AG04449 (cell line): ENCODE data around the gene S1PR2.
"Not testable (repeated sequence)": the region's sequence is repeated elsewhere in the genome, so short reads cannot be mapped to it uniquely, and the experiment has no call there.

Experiments used
- CTCF ChIA-PET: fragments of 350-600 bp; formaldehyde crosslinking; extraction: SDS; loops from one replicate; lab custom pipeline; 2021; ENCODE audit warnings: antibody characterized with exemption; lab: Yijun Ruan, JAX
- POLR2A ChIA-PET: fragments of 400-600, 350-600 bp; formaldehyde crosslinking; extraction: SDS; loops from one replicate; lab custom pipeline; 2020; ENCODE audit warnings: antibody characterized with exemption, inconsistent platforms; lab: Yijun Ruan, JAX
- DNase-seq: peaks from one replicate; pipeline ENCODE4 v3.0.0-alpha.2; 2010; ENCODE audit warnings: low read depth, low spot score
- H3K4me3 ChIP-seq: 2 replicates; pipeline ENCODE4 v1.5.1; 2011; ENCODE audit warnings: low read depth, mild to moderate bottlenecking, control low read depth, low read length
- TF ChIP-seq, protein P1 (sequence below): IDR thresholded peaks from one replicate; pipeline ENCODE4 v1.5.1; 2011; ENCODE audit warnings: mild to moderate bottlenecking, moderate library complexity, low read length, control low read depth, inconsistent platforms; ENCODE audit not compliant: insufficient read depth; ENCODE audit errors: missing control alignments

S1PR2 gene

GRCh38 chr19:10203686-10204085 is 27.4 kb downstream of the S1PR2 start:
- DNase-seq: no peak
- ChIA-PET CTCF (interaction anchor here (1.1 kb wide), 1 partner anchor 25 kb away, joined by 4 read pairs; no protein-coding TSS in a partner anchor), POLR2A (no interaction called here)
- no peak overlapping the region for H3K4me3 ChIP-seq
- TF ChIP-seq, protein P1, sequence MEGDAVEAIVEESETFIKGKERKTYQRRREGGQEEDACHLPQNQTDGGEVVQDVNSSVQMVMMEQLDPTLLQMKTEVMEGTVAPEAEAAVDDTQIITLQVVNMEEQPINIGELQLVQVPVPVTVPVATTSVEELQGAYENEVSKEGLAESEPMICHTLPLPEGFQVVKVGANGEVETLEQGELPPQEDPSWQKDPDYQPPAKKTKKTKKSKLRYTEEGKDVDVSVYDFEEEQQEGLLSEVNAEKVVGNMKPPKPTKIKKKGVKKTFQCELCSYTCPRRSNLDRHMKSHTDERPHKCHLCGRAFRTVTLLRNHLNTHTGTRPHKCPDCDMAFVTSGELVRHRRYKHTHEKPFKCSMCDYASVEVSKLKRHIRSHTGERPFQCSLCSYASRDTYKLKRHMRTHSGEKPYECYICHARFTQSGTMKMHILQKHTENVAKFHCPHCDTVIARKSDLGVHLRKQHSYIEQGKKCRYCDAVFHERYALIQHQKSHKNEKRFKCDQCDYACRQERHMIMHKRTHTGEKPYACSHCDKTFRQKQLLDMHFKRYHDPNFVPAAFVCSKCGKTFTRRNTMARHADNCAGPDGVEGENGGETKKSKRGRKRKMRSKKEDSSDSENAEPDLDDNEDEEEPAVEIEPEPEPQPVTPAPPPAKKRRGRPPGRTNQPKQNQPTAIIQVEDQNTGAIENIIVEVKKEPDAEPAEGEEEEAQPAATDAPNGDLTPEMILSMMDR: no peak

- ChIA-PET CTCF (interaction anchor here (1.0 to 1.1 kb wide), 2 partner anchors 9 to 28 kb away, joined by 3 read pairs; no protein-coding TSS in a partner anchor), POLR2A (interaction anchor here (0.8 kb wide), 1 partner anchor 105 kb away, joined by 3 read pairs; no protein-coding TSS in a partner anchor)
- TF ChIP-seq, protein P1: no peak
- no peak overlapping the region for H3K4me3 ChIP-seq
- DNase-seq: no peak
These were observed 30.0 kb downstream of the S1PR2 start for GRCh38 chr19:10201176-10201575.

DNA sequence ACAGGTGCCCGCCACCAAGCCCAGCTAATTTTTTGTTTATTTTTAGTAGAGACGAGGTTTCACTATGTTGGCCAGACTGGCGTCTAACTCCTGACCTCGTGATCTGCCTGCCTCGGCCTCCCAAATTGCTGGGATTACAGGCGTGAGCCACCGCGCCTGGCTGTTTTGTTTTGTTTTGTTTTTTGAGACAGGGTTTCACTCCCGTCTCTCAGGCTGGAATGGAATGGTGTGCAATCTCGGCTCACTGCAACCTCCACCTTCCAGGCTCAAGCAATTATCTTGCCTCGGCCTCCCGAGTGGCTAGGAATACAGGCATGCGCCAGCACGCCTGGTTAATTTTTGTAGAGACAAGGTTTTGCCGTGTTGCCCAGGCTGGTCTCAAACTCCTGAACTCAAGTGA is 31.0 kb downstream of the S1PR2 start:
- H3K4me3 ChIP-seq, CTCF ChIA-PET, DNase-seq, POLR2A ChIA-PET: not testable (repeated sequence)

DNA sequence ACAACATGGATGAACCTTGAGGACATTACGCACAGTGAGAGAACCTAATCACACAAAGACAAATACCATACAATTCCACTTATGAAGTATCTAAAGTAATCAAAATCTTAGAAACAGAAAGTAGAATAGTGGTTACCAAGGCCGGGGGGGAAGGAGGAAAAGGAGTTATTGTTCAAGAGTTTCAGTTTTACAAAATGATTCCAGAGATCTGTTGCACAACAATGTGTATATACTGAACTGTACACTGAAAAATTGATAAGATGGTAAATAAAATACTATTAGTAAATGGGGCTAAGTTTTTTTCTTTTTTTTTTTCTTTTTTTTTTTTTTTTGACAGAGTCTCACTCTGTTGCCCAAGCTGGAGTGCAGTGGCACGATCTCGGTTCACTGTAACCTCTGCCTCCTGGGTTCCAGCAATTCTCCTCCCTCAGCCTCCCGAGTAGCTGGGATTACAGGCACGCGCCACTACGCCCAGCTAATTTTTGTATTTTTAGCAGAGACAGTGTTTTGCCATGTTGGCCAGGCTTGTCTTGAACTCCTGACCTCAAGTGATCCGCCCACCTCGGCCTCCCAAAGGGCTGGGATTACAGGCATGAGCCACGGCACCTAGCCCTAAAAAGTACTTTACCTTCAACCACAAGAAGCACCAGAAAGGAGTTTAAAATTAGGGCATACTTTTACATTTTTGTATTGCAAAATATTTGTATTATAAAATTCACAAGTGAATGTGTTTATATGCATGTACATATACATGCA is 32.1 kb downstream of the S1PR2 start:
- DNase-seq, POLR2A ChIA-PET, CTCF ChIA-PET, H3K4me3 ChIP-seq: not testable (repeated sequence)

- ChIA-PET POLR2A (interaction anchor here (0.5 kb wide), 1 partner anchor 15 kb away, joined by 3 read pairs; no protein-coding TSS in a partner anchor), CTCF (interaction anchor here (0.7 to 1.8 kb wide), 4 partner anchors 33 to 264 kb away, joined by 3 to 8 read pairs (median 4); no protein-coding TSS in a partner anchor)
- DNase-seq: no peak
- TF ChIP-seq, protein P1: no peak
- H3K4me3 ChIP-seq: peak overlapping the region; percentile 94
These were observed 36.0 kb downstream of the S1PR2 start for GRCh38 chr19:10195199-10195519.

DNA sequence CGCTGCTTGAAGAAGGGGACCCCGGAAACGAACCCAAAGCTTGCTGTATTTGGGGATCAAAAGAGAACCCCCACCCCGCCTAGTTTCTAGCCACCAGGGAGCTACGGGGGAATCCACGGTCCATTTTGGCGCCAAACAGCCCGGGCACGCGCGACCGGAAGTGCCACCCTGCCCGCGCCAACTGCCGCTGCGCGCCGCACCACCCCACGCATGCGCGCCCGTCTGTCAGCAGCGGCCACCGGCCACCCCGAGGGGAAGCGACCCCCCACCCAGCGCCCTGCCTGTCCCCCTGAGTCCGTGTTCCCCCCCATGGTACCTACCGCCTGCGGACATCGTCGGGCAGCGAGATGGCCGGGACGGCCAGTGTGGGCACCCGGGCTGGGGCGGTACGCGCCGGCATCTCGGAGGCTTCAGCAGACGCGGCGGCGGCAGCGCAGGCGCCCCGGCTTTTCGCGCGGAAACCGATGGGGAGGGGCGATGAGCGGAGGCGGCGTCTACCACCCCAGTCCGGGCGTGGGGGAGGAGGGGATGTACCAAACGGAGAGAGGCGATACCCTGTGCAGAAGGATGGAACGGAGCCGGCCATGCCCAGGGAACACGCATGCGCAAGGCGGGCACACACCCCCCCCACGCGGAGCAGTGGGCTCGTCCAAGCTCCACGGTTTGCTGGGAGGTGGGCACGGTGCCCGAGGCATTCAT is 36.5 kb downstream of the S1PR2 start, which contains the start of gene DNMT1:
Gene DNMT1 (minus strand): TSS at position 454 of the 699 bp plus-strand sequence. CDS start 54 bp downstream, at position 400.
- ChIA-PET POLR2A (interaction anchor here (0.5 to 0.7 kb wide), 4 partner anchors 10 to 501 kb away, joined by 3 to 7 read pairs (median 4); no protein-coding TSS in a partner anchor), CTCF (interaction anchor here (1.2 to 1.8 kb wide), 3 partner anchors 34 to 64 kb away, joined by 3 to 8 read pairs (median 5); no protein-coding TSS in a partner anchor)
- peak; percentile 77 for DNase-seq
- peak within 1 kb of the TSS; percentile 94 for H3K4me3 ChIP-seq
- TF ChIP-seq, protein P1: no peak
